Measurements from ENCODE around the gene COA6.

DNA sequence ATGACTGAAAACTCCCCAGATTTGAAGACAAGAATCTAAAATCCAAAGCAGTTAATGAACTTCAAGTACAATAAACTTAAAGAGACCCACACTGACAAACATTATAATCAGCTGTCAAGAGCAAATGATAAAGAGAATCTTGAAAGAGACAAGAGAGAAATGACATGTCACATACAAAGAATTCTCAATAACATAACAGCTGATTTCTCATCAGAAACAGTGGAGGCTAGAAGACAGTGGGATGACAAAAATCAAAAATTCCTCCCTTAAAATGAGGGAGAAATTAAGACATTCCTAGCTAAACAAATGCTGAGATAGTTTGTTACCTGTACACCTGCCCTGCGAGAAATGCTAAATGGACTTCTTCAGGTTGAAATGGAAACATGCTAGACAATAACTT, 36.0 kb upstream of the COA6 start:
- TF ChIP-seq POLR2A (IDR thresholded peaks at IDR 0.05): no peak
- TF ChIP-seq, protein P1, sequence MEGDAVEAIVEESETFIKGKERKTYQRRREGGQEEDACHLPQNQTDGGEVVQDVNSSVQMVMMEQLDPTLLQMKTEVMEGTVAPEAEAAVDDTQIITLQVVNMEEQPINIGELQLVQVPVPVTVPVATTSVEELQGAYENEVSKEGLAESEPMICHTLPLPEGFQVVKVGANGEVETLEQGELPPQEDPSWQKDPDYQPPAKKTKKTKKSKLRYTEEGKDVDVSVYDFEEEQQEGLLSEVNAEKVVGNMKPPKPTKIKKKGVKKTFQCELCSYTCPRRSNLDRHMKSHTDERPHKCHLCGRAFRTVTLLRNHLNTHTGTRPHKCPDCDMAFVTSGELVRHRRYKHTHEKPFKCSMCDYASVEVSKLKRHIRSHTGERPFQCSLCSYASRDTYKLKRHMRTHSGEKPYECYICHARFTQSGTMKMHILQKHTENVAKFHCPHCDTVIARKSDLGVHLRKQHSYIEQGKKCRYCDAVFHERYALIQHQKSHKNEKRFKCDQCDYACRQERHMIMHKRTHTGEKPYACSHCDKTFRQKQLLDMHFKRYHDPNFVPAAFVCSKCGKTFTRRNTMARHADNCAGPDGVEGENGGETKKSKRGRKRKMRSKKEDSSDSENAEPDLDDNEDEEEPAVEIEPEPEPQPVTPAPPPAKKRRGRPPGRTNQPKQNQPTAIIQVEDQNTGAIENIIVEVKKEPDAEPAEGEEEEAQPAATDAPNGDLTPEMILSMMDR (IDR thresholded peaks at IDR 0.05): no peak
